ENCODE measurements around the gene ERMARD.

DNA sequence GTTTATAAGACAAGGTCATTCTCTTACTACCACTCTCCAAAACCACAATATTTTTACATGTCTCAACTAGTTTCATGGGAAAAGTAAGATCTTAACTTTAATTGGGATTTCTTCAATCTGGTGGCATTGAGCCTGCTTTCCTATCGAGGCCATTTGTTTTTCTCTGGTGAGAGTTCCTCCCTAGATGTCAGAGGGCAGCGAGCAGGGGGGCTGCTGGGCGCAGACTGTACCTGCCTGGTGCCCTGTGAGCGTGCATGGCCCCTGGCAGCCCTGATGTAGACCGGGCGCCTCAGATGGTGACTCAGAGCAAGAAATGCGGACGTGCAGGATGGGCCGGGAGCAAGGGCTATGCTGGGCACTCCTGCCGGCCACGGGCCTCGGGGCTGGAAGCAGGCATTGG is 27.2 kb downstream of the ERMARD start:
- TF ChIP-seq, protein P1, sequence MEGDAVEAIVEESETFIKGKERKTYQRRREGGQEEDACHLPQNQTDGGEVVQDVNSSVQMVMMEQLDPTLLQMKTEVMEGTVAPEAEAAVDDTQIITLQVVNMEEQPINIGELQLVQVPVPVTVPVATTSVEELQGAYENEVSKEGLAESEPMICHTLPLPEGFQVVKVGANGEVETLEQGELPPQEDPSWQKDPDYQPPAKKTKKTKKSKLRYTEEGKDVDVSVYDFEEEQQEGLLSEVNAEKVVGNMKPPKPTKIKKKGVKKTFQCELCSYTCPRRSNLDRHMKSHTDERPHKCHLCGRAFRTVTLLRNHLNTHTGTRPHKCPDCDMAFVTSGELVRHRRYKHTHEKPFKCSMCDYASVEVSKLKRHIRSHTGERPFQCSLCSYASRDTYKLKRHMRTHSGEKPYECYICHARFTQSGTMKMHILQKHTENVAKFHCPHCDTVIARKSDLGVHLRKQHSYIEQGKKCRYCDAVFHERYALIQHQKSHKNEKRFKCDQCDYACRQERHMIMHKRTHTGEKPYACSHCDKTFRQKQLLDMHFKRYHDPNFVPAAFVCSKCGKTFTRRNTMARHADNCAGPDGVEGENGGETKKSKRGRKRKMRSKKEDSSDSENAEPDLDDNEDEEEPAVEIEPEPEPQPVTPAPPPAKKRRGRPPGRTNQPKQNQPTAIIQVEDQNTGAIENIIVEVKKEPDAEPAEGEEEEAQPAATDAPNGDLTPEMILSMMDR (IDR thresholded peaks at IDR 0.05; ENCODE audit: low read length): no peak
- TF ChIP-seq EZH2phosphoT487 (IDR thresholded peaks at IDR 0.05; ENCODE audit: low read length): no peak

Measured in MM.1S (cell line).